Measurements from ENCODE around the gene MMEL1. TPM values are rescaled to one million over a fixed set of nuclear protein-coding genes. Genes with fewer than 3 reads are reported as not detected.
"Not testable (repeated sequence)": the region's sequence is repeated elsewhere in the genome, so short reads cannot be mapped to it uniquely, and the experiment has no call there.

The MMEL1 gene
- total and polyA plus RNA-seq, 2 experiments from 2014 or later = 0.93 to 1.8 TPM

DNA sequence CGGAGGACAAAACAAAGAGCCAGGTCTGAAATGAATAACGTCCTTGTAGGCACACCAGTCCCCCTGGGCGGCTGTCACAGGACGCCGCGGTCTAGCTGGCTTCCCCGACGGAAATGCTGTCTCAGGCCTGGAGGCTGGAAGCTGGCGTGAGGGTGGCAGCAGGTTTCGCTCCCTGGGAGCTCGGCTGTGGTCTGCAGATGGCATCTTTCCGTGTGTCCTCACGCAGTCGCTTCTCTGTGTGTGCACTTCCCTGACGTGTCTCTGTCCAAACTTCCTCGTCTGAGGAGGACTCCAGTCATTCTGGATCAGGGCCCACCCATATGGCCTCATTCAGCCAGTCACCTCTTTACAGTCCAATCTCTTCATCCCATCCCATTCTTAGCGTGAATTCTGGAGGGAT is 62.5 kb downstream of the MMEL1 start:
- Histone ChIP-seq H3K4me3 (no peak overlapping the region), H3K4me1 (ENCODE audit: insufficient read depth) (peaks cover 2% of the 10 kb centered on the region), H3K9me2 (replicated peaks; ENCODE audit: insufficient read depth) (no peaks in the 10 kb centered on the region), H4K20me1 (ENCODE audit: insufficient read depth, poor library complexity, severe bottlenecking) (no peaks in the 10 kb centered on the region), H2AFZ (no peak overlapping the region), H3K4me2 (no peak overlapping the region), H3K36me3 (replicated peaks; ENCODE audit: insufficient read depth, low read depth) (no peaks in the 10 kb centered on the region), H3K27ac (no peak overlapping the region), H3K27me3 (no peaks in the 10 kb centered on the region), H3K79me2 (no peaks in the 10 kb centered on the region), H3K9me3 (ENCODE audit: low read depth) (no peaks in the 10 kb centered on the region)
- DNase-seq (ENCODE audit: low spot score) = no peak
- WGBS (ENCODE audit: low lambda C conversion rate, missing lambda C conversion rate) = 91% methylated on average over 17 of the region's 17 CpGs
- TF ChIP-seq, protein P1, sequence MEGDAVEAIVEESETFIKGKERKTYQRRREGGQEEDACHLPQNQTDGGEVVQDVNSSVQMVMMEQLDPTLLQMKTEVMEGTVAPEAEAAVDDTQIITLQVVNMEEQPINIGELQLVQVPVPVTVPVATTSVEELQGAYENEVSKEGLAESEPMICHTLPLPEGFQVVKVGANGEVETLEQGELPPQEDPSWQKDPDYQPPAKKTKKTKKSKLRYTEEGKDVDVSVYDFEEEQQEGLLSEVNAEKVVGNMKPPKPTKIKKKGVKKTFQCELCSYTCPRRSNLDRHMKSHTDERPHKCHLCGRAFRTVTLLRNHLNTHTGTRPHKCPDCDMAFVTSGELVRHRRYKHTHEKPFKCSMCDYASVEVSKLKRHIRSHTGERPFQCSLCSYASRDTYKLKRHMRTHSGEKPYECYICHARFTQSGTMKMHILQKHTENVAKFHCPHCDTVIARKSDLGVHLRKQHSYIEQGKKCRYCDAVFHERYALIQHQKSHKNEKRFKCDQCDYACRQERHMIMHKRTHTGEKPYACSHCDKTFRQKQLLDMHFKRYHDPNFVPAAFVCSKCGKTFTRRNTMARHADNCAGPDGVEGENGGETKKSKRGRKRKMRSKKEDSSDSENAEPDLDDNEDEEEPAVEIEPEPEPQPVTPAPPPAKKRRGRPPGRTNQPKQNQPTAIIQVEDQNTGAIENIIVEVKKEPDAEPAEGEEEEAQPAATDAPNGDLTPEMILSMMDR (IDR thresholded peaks at IDR 0.05; ENCODE audit: poor library complexity) = no peak
- no peak for TF ChIP-seq EZH2phosphoT487 (IDR thresholded peaks at IDR 0.05; ENCODE audit: low read depth, severe bottlenecking, unreplicated experiment)
- no peak for TF ChIP-seq EZH2 (IDR thresholded peaks at IDR 0.05; ENCODE audit: borderline replicate concordance)

DNA sequence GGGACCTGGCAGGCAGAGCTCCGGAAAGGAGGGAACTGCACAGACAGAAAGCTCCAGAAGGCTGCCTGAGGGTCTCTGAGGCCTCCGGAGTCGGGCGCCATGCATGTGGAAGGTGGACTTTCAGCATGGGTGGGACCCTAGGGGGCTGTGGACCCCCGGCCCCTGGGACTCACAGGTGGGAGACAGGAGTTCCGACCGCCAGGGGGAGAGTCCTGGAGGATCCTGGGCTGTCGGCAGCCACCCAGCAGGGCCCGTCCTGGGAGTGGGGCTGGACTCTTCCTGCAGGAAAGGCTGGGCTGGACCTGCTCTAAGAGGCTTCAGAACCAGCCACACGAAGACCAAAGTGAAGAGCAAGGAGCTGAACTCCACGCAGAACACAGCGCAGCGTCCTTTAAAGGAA is 63.1 kb downstream of the MMEL1 start:
- H3K27me3 ChIP-seq, H3K4me3 ChIP-seq: not testable (repeated sequence)

DNA sequence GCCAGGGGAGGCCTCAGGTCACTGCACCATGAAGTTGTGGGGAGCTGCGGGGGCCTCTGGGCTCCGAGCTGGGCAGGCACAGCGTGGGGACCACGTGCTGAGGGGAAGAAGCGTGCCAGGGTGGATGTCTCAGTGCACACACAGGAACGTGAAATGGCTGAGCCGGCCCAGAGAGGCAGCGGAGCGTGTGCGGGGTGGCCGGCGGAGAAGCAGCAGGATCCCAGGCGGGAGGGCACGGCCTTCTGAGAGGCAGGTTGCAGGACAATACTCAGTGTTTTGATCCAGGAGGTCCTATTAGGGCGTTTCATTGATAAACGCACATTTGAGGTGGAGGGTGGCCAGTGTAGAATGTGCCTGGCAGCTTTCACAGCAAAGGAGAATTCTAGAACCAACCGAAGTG is 63.8 kb downstream of the MMEL1 start:
- H3K79me2 ChIP-seq = no peaks in the 10 kb centered on the region
- no peaks in the 10 kb centered on the region for H3K9me2 ChIP-seq (replicated peaks; ENCODE audit: insufficient read depth)
- no peak overlapping the region for H2AFZ ChIP-seq
- H3K27me3 ChIP-seq = no peaks in the 10 kb centered on the region
- H4K20me1 ChIP-seq (ENCODE audit: insufficient read depth, poor library complexity, severe bottlenecking) = no peaks in the 10 kb centered on the region
- 73% methylated on average over 6 of the region's 17 CpGs for WGBS (ENCODE audit: low lambda C conversion rate, missing lambda C conversion rate)
- H3K9me3 ChIP-seq (ENCODE audit: low read depth) = no peaks in the 10 kb centered on the region
- H3K36me3 ChIP-seq (replicated peaks; ENCODE audit: insufficient read depth, low read depth) = no peaks in the 10 kb centered on the region
- no peak overlapping the region for H3K4me3 ChIP-seq
- no peak for DNase-seq (ENCODE audit: low spot score)
- H3K4me2 ChIP-seq = no peak overlapping the region
- no peaks in the 10 kb centered on the region for H3K4me1 ChIP-seq (ENCODE audit: insufficient read depth)
- no peak overlapping the region for H3K27ac ChIP-seq
- TF ChIP-seq EZH2 (IDR thresholded peaks at IDR 0.05; ENCODE audit: borderline replicate concordance) (no peak), EZH2phosphoT487 (IDR thresholded peaks at IDR 0.05; ENCODE audit: low read depth, severe bottlenecking, unreplicated experiment) (no peak)
- TF ChIP-seq, protein P1 (IDR thresholded peaks at IDR 0.05; ENCODE audit: poor library complexity) = no peak

More for the DNA sequence above, 63.1 kb downstream of the MMEL1 start:
- not testable (repeated sequence) for H3K36me3 ChIP-seq (replicated peaks; ENCODE audit: insufficient read depth, low read depth); DNase-seq (ENCODE audit: low spot score); H4K20me1 ChIP-seq (ENCODE audit: insufficient read depth, poor library complexity, severe bottlenecking); H3K4me2 ChIP-seq; H2AFZ ChIP-seq; H3K9me2 ChIP-seq (replicated peaks; ENCODE audit: insufficient read depth); H3K4me1 ChIP-seq (ENCODE audit: insufficient read depth); H3K27ac ChIP-seq; H3K79me2 ChIP-seq; H3K9me3 ChIP-seq (ENCODE audit: low read depth)
- WGBS (ENCODE audit: low lambda C conversion rate, missing lambda C conversion rate) = 87% methylated on average over 13 of the region's 13 CpGs

DNA sequence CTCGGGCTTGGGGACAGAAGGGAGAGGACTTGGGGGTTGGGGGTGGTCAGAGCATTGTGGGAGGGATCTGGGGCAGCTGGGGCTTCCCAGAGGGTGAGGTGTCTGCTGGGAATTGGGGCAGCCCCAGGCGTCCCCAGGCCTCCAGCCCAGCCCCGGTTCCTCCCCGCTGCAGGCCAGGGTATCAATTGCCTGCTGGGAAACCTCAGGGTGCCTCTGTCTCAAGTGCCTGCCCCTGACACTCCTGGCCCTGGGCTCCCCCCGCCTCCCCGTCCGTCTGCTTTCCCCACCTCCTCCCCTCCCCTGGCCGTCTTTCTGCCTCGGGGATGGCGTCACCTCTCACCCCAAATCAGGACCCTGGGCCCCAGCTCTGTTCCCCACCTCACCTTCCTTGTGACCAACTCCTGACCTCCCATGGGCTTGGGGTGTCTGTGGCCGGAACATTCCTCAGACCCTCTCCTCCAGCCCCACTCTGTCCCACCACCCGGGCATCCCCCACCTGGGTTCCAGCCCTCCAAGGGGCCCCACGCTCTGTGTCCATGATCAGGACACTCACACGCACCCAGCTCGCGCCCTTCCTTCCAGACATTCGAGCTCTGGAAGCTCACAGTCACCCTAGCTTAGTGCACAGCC is 64.5 kb downstream of the MMEL1 start:
- H3K79me2 ChIP-seq, H2AFZ ChIP-seq: not testable (repeated sequence)
- 93% methylated on average over 6 of the region's 17 CpGs for WGBS (ENCODE audit: low lambda C conversion rate, missing lambda C conversion rate)

More for the DNA sequence above, 64.5 kb downstream of the MMEL1 start:
- not testable (repeated sequence) for H3K36me3 ChIP-seq (replicated peaks; ENCODE audit: insufficient read depth, low read depth); H3K4me3 ChIP-seq; H3K27ac ChIP-seq; H3K4me1 ChIP-seq (ENCODE audit: insufficient read depth); H3K9me3 ChIP-seq (ENCODE audit: low read depth); H4K20me1 ChIP-seq (ENCODE audit: insufficient read depth, poor library complexity, severe bottlenecking); H3K27me3 ChIP-seq; H3K4me2 ChIP-seq; DNase-seq (ENCODE audit: low spot score); H3K9me2 ChIP-seq (replicated peaks; ENCODE audit: insufficient read depth)

Data from hepatocyte (in vitro differentiated cells).